Right lobe of liver (tissue), 6 donors: ENCODE measurements around the gene CXCL6. TPM values are rescaled to one million over a fixed set of nuclear protein-coding genes. Genes with fewer than 3 reads are reported as not detected.

ENCODE experiments used
- ATAC-seq, 4 donors: fragments of 200-7000 bp; cut with Tn5 transposase; one replicate each; pipeline ENCODE4 v1.9.1; 2020; ENCODE audit warnings: mild to moderate bottlenecking in 4 of 4, moderate library complexity in 4 of 4
- DNase-seq, 3 donors: peaks; one replicate each; pipeline ENCODE4 v3.0.0-alpha.2; 2020
- H3K27ac ChIP-seq, 3 donors: fragments of 200-600 bp; one replicate each; pipeline ENCODE4 v1.8.0; 2022
- H3K27me3 ChIP-seq, 2 donors: fragments of 200-600 bp; one replicate each; pipeline ENCODE4 v1.8.0; 2022
- H3K36me3 ChIP-seq, 4 donors: fragments of 200-600 bp; sonication (generic) in 1 of 4; one replicate each; pipeline versions ENCODE4 v1.5.1 to v1.8.0; 2017 to 2022; ENCODE audit warnings: control low read depth in 1 of 4
- H3K4me1 ChIP-seq, 4 donors: fragments of 200-600 bp; sonication (generic) in 1 of 4; one replicate each; pipeline versions ENCODE4 v1.5.1 to v1.8.0; 2017 to 2022; ENCODE audit warnings: control low read depth in 1 of 4
- H3K4me3 ChIP-seq, 3 donors: fragments of 200-600 bp; one replicate each; pipeline ENCODE4 v1.8.0; 2022
- H3K9me3 ChIP-seq, 4 donors: fragments of 200-600 bp; sonication (generic) in 1 of 4; one replicate each; pipeline versions ENCODE4 v1.5.1 to v1.8.0; 2017 to 2022; ENCODE audit warnings: control low read depth in 1 of 4
- CTCF ChIP-seq, 4 donors: fragments of 200-600 bp in 3 of 4; fragments of 450-650 bp in 1 of 4; IDR thresholded peaks; one replicate each; pipeline versions ENCODE4 v1.5.1 to v1.8.0; 2016 to 2022; ENCODE audit warnings: antibody characterized with exemption in 4 of 4, mild to moderate bottlenecking in 2 of 4
- POLR2A ChIP-seq: fragments of 450-650 bp; IDR thresholded peaks from one replicate; pipeline ENCODE4 v1.6.1; 2017; ENCODE audit warnings: antibody characterized with exemption, mild to moderate bottlenecking
- WGBS: methylation state at CpG from one replicate; pipeline ENCODE4 v1.1.6; 2018; ENCODE audit warnings: low coverage, low lambda C conversion rate; ENCODE audit not compliant: insufficient coverage; ENCODE audit errors: missing lambda C conversion rate; 5-methylcytosine and 5-hydroxymethylcytosine counted together
- intact Hi-C, 2 donors: fragments of 100-400 bp; cut with DNase I; formaldehyde crosslinking; loops; one replicate each; pipeline versions ENCODE4 v1.11.2 to v1.14.1; 2022
- total RNA-seq, 6 experiments: library from RNA; depleted of rRNA in 2 of 6; stranded (reverse); fragments of >200 nt in 2 of 6; fragmentation: NEBNext Ultra II Directional in 3 of 6; extraction: Animal tissue kit (Norgen Biotek cat#: 25700) in 3 of 6; gene quantifications; one replicate each; pipeline versions ENCODE4 v1.1.0 to v1.2.4, GENCODE V29; 2016 to 2023
- donor health status: DM: no; HTN: yes; CAD: no.
- donor health status: DM: no; HTN: no; CAD: no.
- donor health status: DM: no; HTN: no; CAD: no.
- donor health status: DM: no; HTN: yes; CAD: no.
- donor health status: DM: no; HTN: yes; CAD: no.

CXCL6 gene
- total RNA-seq, 6 experiments from 2014 or later = 0.68 to 22.7 (median 5.4) TPM

GRCh38 chr4:73815145-73815544, 21.3 kb upstream of the CXCL6 start:
- no peaks in the 10 kb centered on the region for H3K4me1 ChIP-seq
- DNase-seq = no peak
- ATAC-seq = peak in 2 of 4 donors; percentile 26 to 72
- H3K4me3 ChIP-seq = no peak overlapping the region
- 33% methylated on average over 1 of the region's 1 CpG for WGBS
- TF ChIP-seq CTCF (IDR thresholded peaks at IDR 0.05) (no peak), POLR2A (no peak)
- no peaks in the 10 kb centered on the region for H3K36me3 ChIP-seq
- no peaks in the 10 kb centered on the region for H3K27me3 ChIP-seq
- H3K27ac ChIP-seq = no peak overlapping the region
- intact Hi-C loops = no loop called here
- no peaks in the 10 kb centered on the region for H3K9me3 ChIP-seq

- no peak overlapping the region for H3K27ac ChIP-seq
- H3K9me3 ChIP-seq = no peaks in the 10 kb centered on the region
- DNase-seq (no peak), ATAC-seq (peak in 1 of 4 donors; percentile 80)
- 60% methylated on average over 3 of the region's 3 CpGs for WGBS
- no peak overlapping the region for H3K4me3 ChIP-seq
- H3K27me3 ChIP-seq = no peaks in the 10 kb centered on the region
- no peaks in the 10 kb centered on the region for H3K36me3 ChIP-seq
- TF ChIP-seq CTCF (IDR thresholded peaks at IDR 0.05) (no peak), POLR2A (no peak)
- intact Hi-C loops = no loop called here
- H3K4me1 ChIP-seq = no peaks in the 10 kb centered on the region
These were observed 19.7 kb upstream of the CXCL6 start for GRCh38 chr4:73816814-73817213.

GRCh38 chr4:73817341-73817740, 19.1 kb upstream of the CXCL6 start:
- Histone ChIP-seq H3K27ac (no peak overlapping the region), H3K27me3 (no peaks in the 10 kb centered on the region), H3K9me3 (no peaks in the 10 kb centered on the region), H3K4me3 (no peak overlapping the region), H3K4me1 (no peaks in the 10 kb centered on the region), H3K36me3 (no peaks in the 10 kb centered on the region)
- TF ChIP-seq CTCF (IDR thresholded peaks at IDR 0.05) = no peak
- TF ChIP-seq POLR2A = no peak
- intact Hi-C loops = no loop called here
- WGBS = 80% methylated on average over 1 of the region's 1 CpG
- DNase-seq = no peak
- no peak for ATAC-seq

GRCh38 chr4:73821325-73821724, 15.2 kb upstream of the CXCL6 start:
- ATAC-seq = no peak
- no peak for TF ChIP-seq POLR2A
- no peak for TF ChIP-seq CTCF (IDR thresholded peaks at IDR 0.05)
- WGBS = 77% methylated on average over 4 of the region's 4 CpGs
- H3K4me3 ChIP-seq = no peak overlapping the region
- no peaks in the 10 kb centered on the region for H3K36me3 ChIP-seq
- no peak overlapping the region for H3K27ac ChIP-seq
- DNase-seq = no peak
- intact Hi-C loops = no loop called here
- H3K4me1 ChIP-seq = no peaks in the 10 kb centered on the region
- H3K27me3 ChIP-seq = no peaks in the 10 kb centered on the region
- H3K9me3 ChIP-seq = no peaks in the 10 kb centered on the region

GRCh38 chr4:73822389-73822788, 14.1 kb upstream of the CXCL6 start:
- DNase-seq (no peak), ATAC-seq (no peak)
- Histone ChIP-seq H3K27me3 (no peaks in the 10 kb centered on the region), H3K36me3 (no peaks in the 10 kb centered on the region), H3K4me3 (no peak overlapping the region), H3K4me1 (no peaks in the 10 kb centered on the region), H3K9me3 (no peaks in the 10 kb centered on the region), H3K27ac (no peak overlapping the region)
- TF ChIP-seq CTCF (IDR thresholded peaks at IDR 0.05) = no peak
- no peak for TF ChIP-seq POLR2A
- intact Hi-C loops = no loop called here
- WGBS = 60% methylated on average over 3 of the region's 3 CpGs
